GM06990 (cell line): ENCODE data around the gene PDZRN4.

Experiments used
- DNase-seq: peaks from one replicate; pipeline ENCODE4 v3.0.0-alpha.2; 2011; ENCODE audit not compliant: insufficient read length; ENCODE audit errors: extremely low read depth
- H3K27me3 ChIP-seq: replicated peaks from 2 replicates; pipeline ENCODE4 v1.6.0; 2011; ENCODE audit warnings: low read length; ENCODE audit not compliant: control insufficient read depth, insufficient read depth
- H3K36me3 ChIP-seq: 2 replicates; pipeline ENCODE4 v1.5.1; 2011; ENCODE audit warnings: low read length; ENCODE audit not compliant: control insufficient read depth, insufficient read depth
- H3K4me3 ChIP-seq: replicated peaks from 2 replicates; pipeline ENCODE4 v1.5.1; 2011; ENCODE audit warnings: low read depth, mild to moderate bottlenecking, control low read depth, low read length
- TF ChIP-seq, protein P1 (sequence below): IDR thresholded peaks from 2 replicates; pipeline ENCODE4 v1.5.1; 2011; ENCODE audit warnings: low read length, control low read depth, mild to moderate bottlenecking, inconsistent platforms; ENCODE audit not compliant: insufficient read depth, poor library complexity, severe bottlenecking

The PDZRN4 gene

DNA sequence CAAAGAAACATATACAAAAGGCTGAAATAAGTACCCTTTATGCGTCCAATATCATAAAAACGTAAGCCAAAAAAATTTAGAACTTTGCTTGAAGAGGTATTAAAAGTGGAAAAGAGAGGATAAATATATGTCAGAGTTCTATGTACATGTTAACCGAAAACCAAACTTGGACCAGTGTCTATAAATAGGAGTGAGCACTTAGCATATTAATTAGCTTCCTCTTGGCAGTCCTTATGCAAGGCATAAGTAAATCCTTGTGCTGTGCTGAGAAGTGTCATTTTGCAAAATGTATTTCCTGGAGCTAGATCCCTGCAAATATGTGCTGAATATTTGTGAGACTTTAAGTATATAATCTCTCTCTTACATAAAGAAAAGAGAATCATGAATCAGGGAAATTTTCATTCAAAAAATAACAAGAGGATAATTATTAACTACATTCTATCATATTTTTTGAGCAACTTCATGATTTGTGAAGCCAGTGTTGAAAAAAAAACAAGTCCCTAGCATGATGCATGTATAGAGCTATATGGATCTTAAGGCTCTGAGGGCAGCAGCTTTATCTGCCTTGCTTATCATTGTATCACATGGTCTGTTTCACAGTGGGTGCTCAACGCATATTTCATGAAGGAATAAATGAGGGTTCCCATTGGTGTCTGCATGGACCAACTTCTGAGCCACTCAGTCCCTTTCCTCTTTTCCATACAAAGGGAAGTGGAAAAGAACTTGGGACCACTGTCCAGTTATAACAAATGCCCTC is 326.1 kb downstream of the PDZRN4 start:
- TF ChIP-seq, protein P1, sequence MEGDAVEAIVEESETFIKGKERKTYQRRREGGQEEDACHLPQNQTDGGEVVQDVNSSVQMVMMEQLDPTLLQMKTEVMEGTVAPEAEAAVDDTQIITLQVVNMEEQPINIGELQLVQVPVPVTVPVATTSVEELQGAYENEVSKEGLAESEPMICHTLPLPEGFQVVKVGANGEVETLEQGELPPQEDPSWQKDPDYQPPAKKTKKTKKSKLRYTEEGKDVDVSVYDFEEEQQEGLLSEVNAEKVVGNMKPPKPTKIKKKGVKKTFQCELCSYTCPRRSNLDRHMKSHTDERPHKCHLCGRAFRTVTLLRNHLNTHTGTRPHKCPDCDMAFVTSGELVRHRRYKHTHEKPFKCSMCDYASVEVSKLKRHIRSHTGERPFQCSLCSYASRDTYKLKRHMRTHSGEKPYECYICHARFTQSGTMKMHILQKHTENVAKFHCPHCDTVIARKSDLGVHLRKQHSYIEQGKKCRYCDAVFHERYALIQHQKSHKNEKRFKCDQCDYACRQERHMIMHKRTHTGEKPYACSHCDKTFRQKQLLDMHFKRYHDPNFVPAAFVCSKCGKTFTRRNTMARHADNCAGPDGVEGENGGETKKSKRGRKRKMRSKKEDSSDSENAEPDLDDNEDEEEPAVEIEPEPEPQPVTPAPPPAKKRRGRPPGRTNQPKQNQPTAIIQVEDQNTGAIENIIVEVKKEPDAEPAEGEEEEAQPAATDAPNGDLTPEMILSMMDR, result no peak
- no peak for DNase-seq
- Histone ChIP-seq H3K27me3 (no peaks in the 10 kb centered on the region), H3K36me3 (no peaks in the 10 kb centered on the region), H3K4me3 (no peak overlapping the region)

DNA sequence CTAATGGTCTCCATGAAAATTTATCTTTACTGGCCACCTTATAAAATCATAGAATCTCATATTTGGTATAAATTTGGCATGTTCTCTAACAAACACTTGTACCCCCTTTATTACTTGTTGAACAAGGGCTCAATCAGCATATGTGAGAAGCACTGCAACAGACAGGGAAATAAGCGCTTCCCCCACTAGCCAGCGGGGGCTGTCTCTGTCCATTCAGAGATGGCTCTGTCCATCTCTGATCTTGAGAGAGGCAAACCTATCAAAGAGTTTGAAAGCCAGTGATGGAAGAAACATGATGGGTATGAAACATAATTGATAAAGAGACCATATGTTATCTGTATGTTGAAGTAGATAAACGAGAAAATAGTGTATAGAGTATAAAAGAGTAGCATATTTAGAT is 326.8 kb downstream of the PDZRN4 start:
- Histone ChIP-seq H3K4me3 (no peak overlapping the region), H3K36me3 (no peaks in the 10 kb centered on the region), H3K27me3 (no peaks in the 10 kb centered on the region)
- TF ChIP-seq, protein P1, result peak; percentile 31
- DNase-seq, result no peak

DNA sequence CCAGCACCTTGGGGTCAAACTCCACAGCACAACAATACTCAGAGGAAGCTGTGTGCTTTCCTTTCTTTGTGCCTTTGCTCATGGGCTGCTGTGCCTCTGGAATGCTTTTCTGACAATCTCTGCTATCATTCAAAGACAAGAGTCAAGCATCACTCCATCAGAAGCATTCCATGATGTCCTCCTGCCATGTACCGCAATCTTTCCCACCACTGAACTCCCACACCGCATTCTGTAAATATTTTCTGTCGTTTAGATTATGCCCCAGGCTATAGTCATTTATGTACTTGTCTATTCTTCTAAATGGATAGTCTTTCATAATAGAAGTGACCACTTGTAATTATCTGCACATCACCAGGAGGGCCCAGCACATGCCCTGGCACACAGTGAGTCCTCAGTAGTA is 327.8 kb downstream of the PDZRN4 start:
- no peaks in the 10 kb centered on the region for H3K36me3 ChIP-seq
- DNase-seq, result no peak
- TF ChIP-seq, protein P1, result no peak

DNA sequence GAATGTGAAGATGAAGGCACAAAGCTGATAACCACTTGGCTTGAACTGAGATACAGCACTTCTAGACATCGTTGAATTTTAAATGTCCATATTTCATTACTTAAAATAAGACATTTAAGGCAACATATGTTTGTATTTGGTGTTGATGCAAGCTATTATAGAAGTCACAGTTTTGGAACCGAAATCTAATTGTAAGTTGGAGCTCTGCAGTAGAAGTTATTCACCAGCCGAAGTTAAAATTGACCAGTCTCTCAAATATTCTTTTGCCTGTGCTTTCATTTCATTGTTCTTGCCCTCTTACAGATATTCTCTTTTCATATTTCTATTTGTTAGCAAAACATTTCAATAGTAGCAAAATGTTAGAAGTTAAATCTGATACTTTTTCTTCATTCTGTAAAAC is 332.7 kb downstream of the PDZRN4 start:
- no peak for DNase-seq
- TF ChIP-seq, protein P1, result no peak
- H3K36me3 ChIP-seq, result no peaks in the 10 kb centered on the region
- H3K27me3 ChIP-seq, result no peaks in the 10 kb centered on the region
- no peak overlapping the region for H3K4me3 ChIP-seq

More for the DNA sequence above, 327.8 kb downstream of the PDZRN4 start:
- H3K27me3 ChIP-seq, result no peaks in the 10 kb centered on the region
- no peak overlapping the region for H3K4me3 ChIP-seq

DNA sequence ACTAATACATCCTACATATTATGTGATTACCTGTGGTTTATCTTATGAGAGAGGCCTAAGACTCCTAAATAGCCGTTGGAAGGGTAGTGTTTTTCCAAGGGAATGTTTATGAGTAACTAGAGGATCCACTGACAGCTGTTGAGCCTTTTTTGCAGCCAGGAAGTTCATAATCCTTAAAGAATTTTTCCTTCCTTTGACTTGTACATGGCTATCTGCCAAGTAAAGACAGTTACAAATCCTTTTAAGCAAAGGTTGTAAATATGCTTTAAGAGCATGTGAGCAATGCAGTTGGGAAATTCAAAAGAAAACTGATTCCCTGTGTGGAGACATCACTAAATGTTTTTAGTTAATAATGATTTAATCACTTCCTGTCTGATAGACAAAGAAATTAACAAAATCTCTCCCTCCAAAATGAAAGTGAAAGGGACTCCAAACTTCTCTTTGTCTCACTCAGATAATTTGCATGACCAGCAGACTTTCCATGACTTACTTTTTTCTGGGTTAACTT is 333.8 kb downstream of the PDZRN4 start:
- H3K27me3 ChIP-seq, result no peaks in the 10 kb centered on the region
- no peaks in the 10 kb centered on the region for H3K36me3 ChIP-seq
- peak; percentile 13 for DNase-seq
- TF ChIP-seq, protein P1, result no peak
- H3K4me3 ChIP-seq, result no peak overlapping the region

DNA sequence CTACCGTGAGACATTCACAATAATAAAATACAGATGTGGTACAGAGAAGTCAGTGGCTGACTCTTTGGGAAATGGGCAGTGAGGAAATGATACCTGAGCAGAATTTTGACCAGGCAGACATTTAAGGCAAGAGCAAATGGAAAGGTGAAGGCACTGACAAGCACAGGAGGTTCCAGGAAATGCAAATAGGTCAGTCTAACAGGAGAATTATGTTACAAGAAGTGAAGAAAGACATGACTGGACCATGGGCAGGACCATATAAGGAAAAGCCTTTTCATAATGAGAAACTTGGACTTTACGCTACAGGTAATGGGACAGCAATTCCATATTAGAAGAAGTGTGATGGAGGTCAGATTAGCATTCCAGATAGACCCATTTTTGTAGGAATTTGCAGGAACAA is 338.9 kb downstream of the PDZRN4 start:
- no peak for DNase-seq
- no peak overlapping the region for H3K4me3 ChIP-seq
- TF ChIP-seq, protein P1, result no peak
- no peaks in the 10 kb centered on the region for H3K27me3 ChIP-seq
- H3K36me3 ChIP-seq, result no peaks in the 10 kb centered on the region
